Measurements from ENCODE around the gene MAP7.

GRCh38 chr6:136427378-136427717, 122.9 kb downstream of the MAP7 start:
- TF ChIP-seq CTCF (IDR thresholded peaks at IDR 0.05; ENCODE audit: low read depth, low read length, poor library complexity, severe bottlenecking) (no peak), EZH2phosphoT487 (IDR thresholded peaks at IDR 0.05; ENCODE audit: borderline replicate concordance, low read length) (no peak)

Data from DOHH2 (cell line).